CD4-positive, alpha-beta T cell (primary cell): Measurements from ENCODE around the gene OSM. TPM values are rescaled to one million over a fixed set of nuclear protein-coding genes. Genes with fewer than 3 reads are reported as not detected.
"Not testable (repeated sequence)": the region's sequence is repeated elsewhere in the genome, so short reads cannot be mapped to it uniquely, and the experiment has no call there.

Experiments used
- ATAC-seq: fragments of 200-7000 bp; cut with Tn5 transposase; one replicate; pipeline ENCODE4 v1.10.0; 2022; ENCODE audit warnings: mild to moderate bottlenecking; ENCODE audit not compliant: poor library complexity
- CTCF ChIA-PET: fragments of 350-600 bp; sonication (Branson Sonifier 250); formaldehyde crosslinking; loops from one replicate; lab custom pipeline; 2021; ENCODE audit warnings: antibody characterized with exemption, inconsistent platforms; lab: Charles Lee
- POLR2A ChIA-PET: fragments of 350-600 bp; sonication (Branson Sonifier 250); formaldehyde crosslinking; loops from one replicate; lab custom pipeline; 2021; ENCODE audit warnings: antibody characterized with exemption, inconsistent platforms; lab: Charles Lee
- DNase-seq, 14 experiments: peaks; one replicate each; pipeline ENCODE4 v3.0.0-alpha.2; 2013 to 2020; ENCODE audit warnings: mixed read lengths in 2 of 14
- H3K27ac ChIP-seq, 2 donors: one replicate each; pipeline versions ENCODE4 v1.5.1 to v1.7.0; 2013; ENCODE audit warnings: low read length in 2 of 2, low read depth in 1 of 2, mild to moderate bottlenecking in 1 of 2
- H3K27me3 ChIP-seq, 2 experiments: 1 replicate in 1 of 2; 2 replicates in 1 of 2; pipeline versions ENCODE4 v1.6.1 to v1.7.0; 2013; ENCODE audit warnings: low read length in 2 of 2, control low read depth in 1 of 2, mild to moderate bottlenecking in 1 of 2, moderate library complexity in 1 of 2; ENCODE audit not compliant: insufficient read depth in 2 of 2, control insufficient read depth in 1 of 2
- H3K36me3 ChIP-seq: one replicate; pipeline ENCODE4 v1.6.1; 2013; ENCODE audit warnings: low read length, control low read depth; ENCODE audit not compliant: insufficient read depth
- H3K4me1 ChIP-seq: one replicate; pipeline ENCODE4 v1.6.1; 2013; ENCODE audit warnings: low read length, control low read depth; ENCODE audit not compliant: insufficient read depth
- H3K4me3 ChIP-seq: one replicate; pipeline ENCODE4 v1.5.1; 2013; ENCODE audit warnings: mild to moderate bottlenecking, low read length, moderate library complexity
- H3K9me3 ChIP-seq, 2 experiments: 1 replicate in 1 of 2; 2 replicates in 1 of 2; pipeline versions ENCODE4 v1.6.1 to v1.7.0; 2013; ENCODE audit warnings: low read length in 2 of 2, mild to moderate bottlenecking in 2 of 2, control low read depth in 1 of 2, moderate library complexity in 1 of 2; ENCODE audit not compliant: control insufficient read depth in 1 of 2, insufficient read depth in 1 of 2
- H3K27ac Mint-ChIP-seq: one replicate; pipeline ENCODE4 v1.8.0; 2020; ENCODE audit warnings: mixed read lengths
- H3K27me3 Mint-ChIP-seq: one replicate; pipeline ENCODE4 v1.8.0; 2021; ENCODE audit warnings: mixed read lengths
- H3K36me3 Mint-ChIP-seq: one replicate; pipeline ENCODE4 v1.8.0; 2021; ENCODE audit warnings: low read depth, mixed read lengths
- H3K4me1 Mint-ChIP-seq: one replicate; pipeline ENCODE4 v1.8.0; 2021; ENCODE audit warnings: low read depth, mixed read lengths
- H3K4me3 Mint-ChIP-seq: one replicate; pipeline ENCODE4 v1.8.0; 2020; ENCODE audit warnings: mild to moderate bottlenecking, mixed read lengths
- H3K9me3 Mint-ChIP-seq: one replicate; pipeline ENCODE4 v1.8.0; 2020; ENCODE audit warnings: mixed read lengths
- CTCF ChIP-seq: fragments of 200-600 bp; IDR thresholded peaks from one replicate; pipeline ENCODE4 v1.8.0; 2022; ENCODE audit warnings: antibody characterized with exemption, mild to moderate bottlenecking
- intact Hi-C, 2 experiments: fragments of 100-400 bp; cut with DNase I in 1 of 2; cut with micrococcal nuclease in 1 of 2; formaldehyde crosslinking; loops; one replicate each; pipeline versions ENCODE4 v1.15.1 to v1.9.0; 2023 to 2025; cut with DNase I, micrococcal nuclease
- total RNA-seq, 174 experiments: library from RNA in 2 of 174; stranded (reverse) in 2 of 174; gene quantifications; one replicate each; pipeline ENCODE4 v1.2.3 and lab custom pipeline; 2021 to 2026

OSM gene
- total RNA-seq, 2 experiments from 2014 or later: 13.9 to 16.7 TPM

GRCh38 chr22:30219049-30219654 lies 47.5 kb downstream of the OSM start:
- ATAC-seq (no peak), DNase-seq (no peak)
- H3K27me3 Mint-ChIP-seq: no peaks in the 10 kb centered on the region
- H3K4me1 Mint-ChIP-seq: peaks cover 54% of the 10 kb centered on the region
- no peaks in the 10 kb centered on the region for H3K36me3 Mint-ChIP-seq
- Histone ChIP-seq H3K27me3 (no peaks in the 10 kb centered on the region), H3K36me3 (no peaks in the 10 kb centered on the region), H3K4me1 (peaks cover 48% of the 10 kb centered on the region), H3K27ac (no peak overlapping the region), H3K4me3 (no peak overlapping the region), H3K9me3 (no peaks in the 10 kb centered on the region)
- H3K4me3 Mint-ChIP-seq: no peak overlapping the region
- H3K27ac Mint-ChIP-seq: no peak overlapping the region
- POLR2A ChIA-PET: no interaction called here
- H3K9me3 Mint-ChIP-seq: no peaks in the 10 kb centered on the region
- CTCF ChIA-PET: no interaction called here
- intact Hi-C loops: no loop called here
- TF ChIP-seq CTCF: no peak

DNA sequence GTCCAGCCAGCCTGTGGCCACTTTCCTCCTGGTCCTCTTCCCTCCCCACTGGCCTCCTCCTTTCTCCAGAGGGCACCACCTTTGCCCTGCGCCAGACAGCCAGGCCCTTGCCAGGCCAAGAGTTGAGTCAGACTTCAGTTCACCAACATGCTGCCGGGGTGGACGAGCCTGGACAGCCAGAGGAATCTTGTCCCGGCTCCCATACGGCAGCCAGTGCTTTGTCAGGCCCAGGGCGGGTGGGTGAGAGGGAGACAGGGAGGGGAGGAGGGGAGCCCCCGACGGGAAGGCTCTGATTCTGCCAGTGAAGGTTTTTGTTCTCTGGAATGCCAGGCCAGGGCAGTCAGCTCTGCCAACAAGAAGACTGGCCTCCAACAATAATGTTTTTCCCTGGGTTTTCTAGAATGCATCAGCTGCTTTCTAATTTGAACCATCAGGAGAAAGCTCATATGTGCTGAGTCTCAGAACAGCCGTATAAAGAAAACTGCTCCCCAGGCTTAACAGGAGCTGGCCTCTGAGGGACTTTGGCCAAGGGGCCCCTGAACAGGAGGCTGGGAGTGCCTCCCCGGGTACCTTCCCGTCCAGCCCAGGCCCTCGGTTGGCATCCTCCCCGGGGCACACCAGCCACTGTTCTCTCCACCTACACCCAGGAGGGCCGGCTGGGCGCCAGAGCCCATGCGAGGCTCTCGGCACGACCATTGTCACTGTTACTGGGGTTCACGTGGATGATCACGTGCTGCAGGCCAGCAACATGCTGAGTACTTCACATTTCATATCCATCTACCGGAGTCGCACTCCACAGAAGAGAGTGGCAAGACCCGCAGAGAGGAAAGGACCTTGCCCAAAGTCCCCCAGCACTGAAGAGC lies 48.7 kb downstream of the OSM start:
- H3K27me3 Mint-ChIP-seq: no peaks in the 10 kb centered on the region
- ChIA-PET POLR2A (no interaction called here), CTCF (no interaction called here)
- Histone ChIP-seq H3K4me3 (no peak overlapping the region), H3K27me3 (no peaks in the 10 kb centered on the region), H3K27ac (no peak overlapping the region), H3K36me3 (no peaks in the 10 kb centered on the region), H3K9me3 (no peaks in the 10 kb centered on the region), H3K4me1 (peaks cover 45% of the 10 kb centered on the region)
- peaks cover 50% of the 10 kb centered on the region for H3K4me1 Mint-ChIP-seq
- H3K36me3 Mint-ChIP-seq: no peaks in the 10 kb centered on the region
- ATAC-seq: no peak
- intact Hi-C loops: no loop called here
- no peak for DNase-seq
- no peak for TF ChIP-seq CTCF
- no peak overlapping the region for H3K27ac Mint-ChIP-seq
- no peaks in the 10 kb centered on the region for H3K9me3 Mint-ChIP-seq
- no peak overlapping the region for H3K4me3 Mint-ChIP-seq

- no peak for TF ChIP-seq CTCF
- no peak overlapping the region for H3K27ac Mint-ChIP-seq
These were observed 49.9 kb downstream of the OSM start for GRCh38 chr22:30216710-30217109.

GRCh38 chr22:30216272-30216671 lies 50.4 kb downstream of the OSM start:
- peaks cover 35% of the 10 kb centered on the region for H3K4me1 Mint-ChIP-seq
- H3K9me3 Mint-ChIP-seq, H3K27me3 Mint-ChIP-seq, H3K9me3 ChIP-seq, H3K27me3 ChIP-seq, DNase-seq, H3K4me3 ChIP-seq, ATAC-seq, POLR2A ChIA-PET, H3K4me3 Mint-ChIP-seq, H3K27ac ChIP-seq, CTCF ChIA-PET, H3K27ac Mint-ChIP-seq, H3K36me3 Mint-ChIP-seq, H3K36me3 ChIP-seq, intact Hi-C loops: not testable (repeated sequence)
- peaks cover 38% of the 10 kb centered on the region for H3K4me1 ChIP-seq

More at GRCh38 chr22:30216710-30217109, 49.9 kb downstream of the OSM start:
- no peak for DNase-seq
- no peaks in the 10 kb centered on the region for H3K36me3 ChIP-seq
- ATAC-seq: no peak
- Mint-ChIP-seq H3K36me3 (no peaks in the 10 kb centered on the region), H3K4me3 (no peak overlapping the region), H3K4me1 (peaks cover 40% of the 10 kb centered on the region), H3K9me3 (no peaks in the 10 kb centered on the region), H3K27me3 (no peaks in the 10 kb centered on the region)
- CTCF ChIA-PET: no interaction called here
- H3K9me3 ChIP-seq: no peaks in the 10 kb centered on the region
- POLR2A ChIA-PET: no interaction called here
- H3K4me3 ChIP-seq: no peak overlapping the region
- H3K4me1 ChIP-seq: peaks cover 42% of the 10 kb centered on the region
- H3K27ac ChIP-seq: no peak overlapping the region
- intact Hi-C loops: no loop called here
- no peaks in the 10 kb centered on the region for H3K27me3 ChIP-seq
